GM12878 (cell line): Measurements from ENCODE around the gene TNKS1BP1. TPM values are rescaled to one million over a fixed set of nuclear protein-coding genes. Genes with fewer than 3 reads are reported as not detected.

Experiments
- BACH1 ChIP-seq: fragments of 450-650 bp; IDR thresholded peaks from 2 replicates; pipeline ENCODE4 v1.6.1; 2017; ENCODE audit warnings: mild to moderate bottlenecking, borderline replicate concordance
- ETV6 ChIP-seq, 2 experiments: fragments of 450-650 bp in 1 of 2; IDR thresholded peaks in 1 of 2; conservative IDR thresholded peaks in 1 of 2; 2 replicates each; pipeline ENCODE4 v1.6.1; 2014; ENCODE audit warnings: antibody characterized with exemption in 1 of 2, borderline replicate concordance in 1 of 2, low read depth in 1 of 2, mild to moderate bottlenecking in 1 of 2, moderate library complexity in 1 of 2
- FOS ChIP-seq: IDR thresholded peaks from 3 replicates; pipeline ENCODE4 v1.6.1; 2011; ENCODE audit warnings: borderline replicate concordance; ENCODE audit not compliant: insufficient read length; ENCODE audit errors: extremely low read depth
- IRF4 ChIP-seq: IDR thresholded peaks from 2 replicates; pipeline ENCODE4 v1.6.1; 2011; ENCODE audit warnings: low read depth, low read length
- polyA plus RNA-seq, 11 experiments: library from polyadenylated mRNA; depleted of rRNA in 4 of 11; unstranded in 6 of 11; stranded (reverse) in 5 of 11; fragments of >200 nt; fragmentation: Nextera tagmentation in 4 of 11; fragmentation: Illumina TruSeq in 1 of 11; extraction: Ambion mirVana in 4 of 11; extraction: Trizol in 1 of 11; gene quantifications; 1 replicate in 1 of 11; 2 replicates in 10 of 11; pipeline versions ENCODE4 v1.2.1 to v1.2.3, GENCODE V29; 2011 to 2016; ENCODE audit warnings: inconsistent platforms in 2 of 11, missing spikeins in 2 of 11, low read depth in 1 of 11
- total RNA-seq, 4 experiments: library from RNA; depleted of rRNA in 3 of 4; stranded (reverse); fragments of >200 nt in 3 of 4; fragmentation: Illumina TruSeq in 1 of 4; extraction: Trizol in 1 of 4; gene quantifications; 2 replicates each; pipeline versions ENCODE4 v1.2.1 to v1.2.3, GENCODE V29; 2013 to 2021
- TF ChIP-seq, protein P1 (sequence below), 3 experiments: IDR thresholded peaks in 2 of 3; conservative IDR thresholded peaks in 1 of 3; 2 replicates each; pipeline ENCODE4 v1.5.1; 2011; ENCODE audit warnings: low read depth in 3 of 3, low read length in 3 of 3, mild to moderate bottlenecking in 3 of 3, control low read depth in 2 of 3, moderate library complexity in 2 of 3, inconsistent platforms in 1 of 3, mixed read lengths in 1 of 3; ENCODE audit not compliant: control insufficient read depth in 2 of 3, insufficient read depth in 1 of 3; ENCODE audit errors: extremely low read depth in 1 of 3
- TF ChIP-seq, protein P2 (sequence below): fragments of 150-350 bp; IDR thresholded peaks from 2 replicates; pipeline ENCODE4 v1.6.1; 2016; ENCODE audit warnings: low read depth, low read length

TNKS1BP1 gene
- total and polyA plus RNA-seq, 10 of the 15 experiments (the other 5 are each of a cell fraction or from before 2014, with no cell fraction given) = 0.26 to 15.8 (median 4.3) TPM

DNA sequence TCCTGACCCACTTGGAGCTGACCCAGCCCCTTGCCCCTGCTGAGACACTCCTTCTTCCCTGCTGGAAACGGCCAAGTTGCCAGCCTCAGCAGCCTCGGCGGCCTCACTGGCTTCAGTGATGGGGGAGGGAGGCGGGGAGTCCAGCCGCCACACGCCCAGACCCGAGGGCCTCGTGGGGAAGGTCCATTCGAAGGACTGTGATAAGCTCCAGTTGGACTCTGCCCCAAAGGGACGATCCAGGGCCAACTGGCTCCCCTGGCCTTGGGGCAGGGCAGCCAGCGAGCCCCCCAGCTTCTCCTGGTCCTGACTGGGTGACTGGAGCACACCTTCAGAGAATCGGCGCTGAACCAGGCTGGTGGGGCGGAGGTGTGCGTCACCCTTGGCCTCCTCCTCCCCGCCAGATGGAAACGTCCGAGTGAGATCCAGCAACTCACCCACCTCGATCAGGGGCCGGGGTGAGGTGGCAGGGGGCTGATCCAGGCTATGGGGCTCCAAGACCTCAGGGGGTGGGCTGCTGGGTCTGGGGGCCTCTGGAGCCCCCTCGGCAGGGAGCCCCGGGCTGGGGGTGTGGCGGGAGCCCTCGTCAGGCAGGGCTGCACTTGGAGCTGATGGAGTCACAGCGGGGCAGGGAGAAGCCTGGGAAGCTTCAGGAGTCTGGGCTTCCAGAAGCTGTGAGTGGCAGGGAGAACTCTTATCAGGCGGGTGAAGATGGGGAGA, 11.5 kb downstream of the TNKS1BP1 start (continued):
- TF ChIP-seq, protein P1, sequence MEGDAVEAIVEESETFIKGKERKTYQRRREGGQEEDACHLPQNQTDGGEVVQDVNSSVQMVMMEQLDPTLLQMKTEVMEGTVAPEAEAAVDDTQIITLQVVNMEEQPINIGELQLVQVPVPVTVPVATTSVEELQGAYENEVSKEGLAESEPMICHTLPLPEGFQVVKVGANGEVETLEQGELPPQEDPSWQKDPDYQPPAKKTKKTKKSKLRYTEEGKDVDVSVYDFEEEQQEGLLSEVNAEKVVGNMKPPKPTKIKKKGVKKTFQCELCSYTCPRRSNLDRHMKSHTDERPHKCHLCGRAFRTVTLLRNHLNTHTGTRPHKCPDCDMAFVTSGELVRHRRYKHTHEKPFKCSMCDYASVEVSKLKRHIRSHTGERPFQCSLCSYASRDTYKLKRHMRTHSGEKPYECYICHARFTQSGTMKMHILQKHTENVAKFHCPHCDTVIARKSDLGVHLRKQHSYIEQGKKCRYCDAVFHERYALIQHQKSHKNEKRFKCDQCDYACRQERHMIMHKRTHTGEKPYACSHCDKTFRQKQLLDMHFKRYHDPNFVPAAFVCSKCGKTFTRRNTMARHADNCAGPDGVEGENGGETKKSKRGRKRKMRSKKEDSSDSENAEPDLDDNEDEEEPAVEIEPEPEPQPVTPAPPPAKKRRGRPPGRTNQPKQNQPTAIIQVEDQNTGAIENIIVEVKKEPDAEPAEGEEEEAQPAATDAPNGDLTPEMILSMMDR (IDR thresholded peaks at IDR 0.05 in 2 of 3, conservative IDR thresholded peaks at IDR 0.05 in 1 of 3; ENCODE audit: control insufficient read depth in 2 of 3, extremely low read depth in 1 of 3, insufficient read depth in 1 of 3, low read depth in 3 of 3, low read length in 3 of 3) = no peak
- no peak for TF ChIP-seq IRF4
- TF ChIP-seq, protein P2, sequence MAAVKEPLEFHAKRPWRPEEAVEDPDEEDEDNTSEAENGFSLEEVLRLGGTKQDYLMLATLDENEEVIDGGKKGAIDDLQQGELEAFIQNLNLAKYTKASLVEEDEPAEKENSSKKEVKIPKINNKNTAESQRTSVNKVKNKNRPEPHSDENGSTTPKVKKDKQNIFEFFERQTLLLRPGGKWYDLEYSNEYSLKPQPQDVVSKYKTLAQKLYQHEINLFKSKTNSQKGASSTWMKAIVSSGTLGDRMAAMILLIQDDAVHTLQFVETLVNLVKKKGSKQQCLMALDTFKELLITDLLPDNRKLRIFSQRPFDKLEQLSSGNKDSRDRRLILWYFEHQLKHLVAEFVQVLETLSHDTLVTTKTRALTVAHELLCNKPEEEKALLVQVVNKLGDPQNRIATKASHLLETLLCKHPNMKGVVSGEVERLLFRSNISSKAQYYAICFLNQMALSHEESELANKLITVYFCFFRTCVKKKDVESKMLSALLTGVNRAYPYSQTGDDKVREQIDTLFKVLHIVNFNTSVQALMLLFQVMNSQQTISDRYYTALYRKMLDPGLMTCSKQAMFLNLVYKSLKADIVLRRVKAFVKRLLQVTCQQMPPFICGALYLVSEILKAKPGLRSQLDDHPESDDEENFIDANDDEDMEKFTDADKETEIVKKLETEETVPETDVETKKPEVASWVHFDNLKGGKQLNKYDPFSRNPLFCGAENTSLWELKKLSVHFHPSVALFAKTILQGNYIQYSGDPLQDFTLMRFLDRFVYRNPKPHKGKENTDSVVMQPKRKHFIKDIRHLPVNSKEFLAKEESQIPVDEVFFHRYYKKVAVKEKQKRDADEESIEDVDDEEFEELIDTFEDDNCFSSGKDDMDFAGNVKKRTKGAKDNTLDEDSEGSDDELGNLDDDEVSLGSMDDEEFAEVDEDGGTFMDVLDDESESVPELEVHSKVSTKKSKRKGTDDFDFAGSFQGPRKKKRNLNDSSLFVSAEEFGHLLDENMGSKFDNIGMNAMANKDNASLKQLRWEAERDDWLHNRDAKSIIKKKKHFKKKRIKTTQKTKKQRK = no peak
- no peak for TF ChIP-seq BACH1
- TF ChIP-seq ETV6 (conservative IDR thresholded peaks at IDR 0.05 in 1 of 2, IDR thresholded peaks at IDR 0.05 in 1 of 2; ENCODE audit: borderline replicate concordance in 1 of 2, low read depth in 1 of 2) = no peak
- TF ChIP-seq FOS = no peak
